ENCODE measurements around the gene SIGLEC12.

Gene SIGLEC12

GRCh38 chr19:51541458-51542357 lies 40.1 kb upstream of the SIGLEC12 start:
- no peak for DNase-seq (ENCODE audit: extremely low spot score)
- ChIA-PET POLR2A (no interaction called here), CTCF (interaction anchor here (1.3 to 1.5 kb wide), 2 partner anchors 10 to 28 kb away, joined by 3 to 4 read pairs; no protein-coding TSS in a partner anchor)
- TF ChIP-seq CTCF (IDR thresholded peaks at IDR 0.05; ENCODE audit: control extremely low read depth, extremely low read depth, low read depth, missing control alignments): no peak

DNA sequence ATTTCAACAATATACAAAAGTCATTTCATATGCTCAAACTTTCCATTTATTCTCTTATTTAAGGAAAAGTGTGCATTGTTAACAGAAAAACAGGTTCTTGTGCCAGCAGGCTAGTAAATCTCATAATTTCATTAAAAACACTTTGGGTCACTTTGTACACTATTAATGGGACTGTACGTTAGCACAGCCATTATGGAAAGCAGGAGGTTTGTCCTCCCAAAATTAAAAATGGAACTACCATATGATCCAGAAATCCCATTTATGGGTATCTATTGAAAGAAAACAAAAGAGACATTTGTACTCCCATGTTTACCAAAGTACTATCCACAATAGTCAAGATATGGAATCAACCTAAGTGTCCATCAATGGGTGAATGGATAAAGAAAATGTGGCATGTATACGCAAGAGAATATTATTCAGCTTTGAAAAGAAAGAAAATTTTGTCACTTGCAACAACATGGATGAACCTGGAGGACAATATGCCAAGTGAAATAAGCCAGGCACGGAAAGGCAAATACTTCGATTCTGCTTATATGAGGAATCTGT lies 38.3 kb upstream of the SIGLEC12 start:
- no peak for DNase-seq (ENCODE audit: extremely low spot score)
- ChIA-PET POLR2A (no interaction called here), CTCF (interaction anchor here (1.3 to 1.5 kb wide), 2 partner anchors 12 to 26 kb away, joined by 3 to 4 read pairs; no protein-coding TSS in a partner anchor)
- TF ChIP-seq CTCF (IDR thresholded peaks at IDR 0.05; ENCODE audit: control extremely low read depth, extremely low read depth, low read depth, missing control alignments): no peak

GRCh38 chr19:51535535-51535934 lies 33.9 kb upstream of the SIGLEC12 start:
- CTCF ChIA-PET: interaction anchor here (1.3 to 2.4 kb wide), 2 partner anchors 10 to 21 kb away, joined by 4 to 5 read pairs; no protein-coding TSS in a partner anchor
- TF ChIP-seq CTCF (IDR thresholded peaks at IDR 0.05; ENCODE audit: control extremely low read depth, extremely low read depth, low read depth, missing control alignments): no peak
- POLR2A ChIA-PET: no interaction called here
- no peak for DNase-seq (ENCODE audit: extremely low spot score)

DNA sequence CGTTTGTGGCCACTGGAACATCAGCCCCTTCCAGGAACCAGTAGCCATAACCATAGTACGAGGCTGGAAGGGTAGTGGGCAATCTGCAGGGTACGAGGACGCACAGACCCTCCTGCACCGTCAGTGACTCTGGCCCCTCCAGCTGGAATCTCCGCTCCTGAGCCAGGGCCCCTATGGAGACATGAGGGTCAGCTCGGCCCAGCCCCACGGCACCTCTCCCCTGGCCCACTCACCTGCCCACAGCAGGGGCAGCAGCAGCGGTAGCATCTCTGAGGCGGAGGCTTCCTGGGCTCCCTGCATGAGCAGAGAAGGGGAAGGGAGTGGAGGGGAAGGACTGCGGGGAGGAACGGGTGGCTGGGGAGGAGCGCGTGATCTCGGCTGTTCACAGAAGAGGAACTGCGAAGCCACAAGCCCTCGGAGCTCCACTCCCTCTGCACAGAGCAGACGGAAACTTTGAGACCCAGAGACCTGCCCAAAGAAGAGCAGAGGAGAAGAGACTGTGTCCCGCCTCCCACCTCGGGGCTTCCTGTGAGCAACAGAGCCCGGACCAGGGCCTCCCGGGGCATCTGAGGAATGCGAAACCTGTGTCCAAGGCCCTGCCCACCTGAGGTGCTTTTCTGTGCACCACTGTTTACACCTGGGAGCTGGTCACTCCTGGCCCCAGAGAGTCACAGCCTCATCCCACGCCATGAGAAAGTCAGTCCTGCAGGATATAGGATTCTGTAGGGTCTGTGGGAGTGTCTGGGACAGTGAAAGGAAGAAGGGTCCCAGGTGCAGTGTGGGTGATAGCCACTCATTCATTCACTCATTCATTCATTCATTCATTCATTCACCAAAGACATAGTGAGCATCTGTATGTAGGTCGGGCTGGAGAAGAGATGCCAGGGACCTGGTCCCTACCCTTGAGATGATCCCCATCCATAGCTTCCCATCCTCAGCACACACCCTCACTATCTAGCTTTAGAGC lies 30.0 kb upstream of the SIGLEC12 start, which contains the start of gene SIGLEC6:
Gene SIGLEC6, minus strand, starts transcription at position 322 of the 967 bp plus-strand sequence. Its CDS starts 22 bp downstream, at position 300.
- ChIA-PET CTCF (interaction anchor here (1.0 to 9.6 kb wide), 6 partner anchors 9 to 130 kb away, joined by 3 to 60 read pairs (median 4); no protein-coding TSS in a partner anchor), POLR2A (no interaction called here)
- no peak for TF ChIP-seq CTCF (IDR thresholded peaks at IDR 0.05; ENCODE audit: control extremely low read depth, extremely low read depth, low read depth, missing control alignments)
- DNase-seq (ENCODE audit: extremely low spot score): peak; percentile 81

DNA sequence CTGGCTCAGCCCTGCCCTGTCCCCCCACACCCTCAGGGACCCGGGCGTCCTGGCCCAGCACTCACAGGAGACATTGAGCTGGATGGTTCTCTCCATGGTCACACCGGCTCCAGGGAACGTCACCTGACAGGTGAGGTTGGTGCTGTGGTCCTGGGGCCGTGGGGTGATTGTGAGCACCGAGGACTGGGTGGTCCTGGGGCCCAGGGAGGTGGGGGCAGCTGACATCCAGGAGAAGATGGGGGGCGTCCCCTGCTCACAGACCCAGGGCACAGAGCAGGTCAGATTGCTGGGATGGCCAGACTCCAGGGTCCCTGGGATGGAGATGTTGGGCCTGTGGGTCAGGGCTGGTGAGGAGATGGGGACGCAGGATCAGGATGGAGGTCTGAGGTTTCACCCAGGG lies 29.0 kb upstream of the SIGLEC12 start:
- DNase-seq (ENCODE audit: extremely low spot score): no peak
- ChIA-PET CTCF (interaction anchor here (1.0 to 9.6 kb wide), 4 partner anchors 8 to 131 kb away, joined by 3 to 60 read pairs (median 6); no protein-coding TSS in a partner anchor), POLR2A (no interaction called here)
- no peak for TF ChIP-seq CTCF (IDR thresholded peaks at IDR 0.05; ENCODE audit: control extremely low read depth, extremely low read depth, low read depth, missing control alignments)

Measured in GM10248 (cell line).